ENCODE measurements around the gene KRT79. TPM values are rescaled to one million over a fixed set of nuclear protein-coding genes. Genes with fewer than 3 reads are reported as not detected.

KRT79 gene
- polyA plus RNA-seq, 1 of the 3 experiments (the other 2 are of a cell fraction) = not detected

GRCh38 chr12:52796839-52797528 lies 37.1 kb downstream of the KRT79 start:
- H3K4me2 ChIP-seq = no peak overlapping the region
- ChIA-PET CTCF (interaction anchor here (1.0 kb wide), 1 partner anchor 82 kb away, joined by 4 read pairs; no protein-coding TSS in a partner anchor), POLR2A (no interaction called here)
- H3K27me3 ChIP-seq (ENCODE audit: insufficient read depth) = peaks cover 9% of the 10 kb centered on the region; the same call in 1 of the 2 replicates
- 30% methylated on average over 2 of the region's 3 CpGs for WGBS (ENCODE audit: low lambda C conversion rate)
- no peaks in the 10 kb centered on the region for H3K4me1 ChIP-seq (ENCODE audit: control insufficient read depth in 1 of 2, insufficient read depth in 2 of 2, low read depth in 1 of 2, low read length in 1 of 2)
- H3K9me3 ChIP-seq = no peaks in the 10 kb centered on the region
- no peak overlapping the region for H3K9ac ChIP-seq
- no peak overlapping the region for H2AFZ ChIP-seq (ENCODE audit: low read depth)
- H3K36me3 ChIP-seq (replicated peaks in 1 of 2; ENCODE audit: control insufficient read depth in 1 of 2, insufficient read depth in 2 of 2, low read length in 1 of 2) = no peaks in the 10 kb centered on the region
- H3K27ac ChIP-seq (ENCODE audit: low read depth in 2 of 2, low read length in 1 of 2) = no peak overlapping the region
- no peak overlapping the region for H3K4me3 ChIP-seq (ENCODE audit: low read depth in 2 of 2, low read length in 1 of 2)
- H4K20me1 ChIP-seq (ENCODE audit: insufficient read depth) = no peaks in the 10 kb centered on the region
- H3K9me2 ChIP-seq = no peaks in the 10 kb centered on the region
- H3K79me2 ChIP-seq (ENCODE audit: insufficient read depth) = no peaks in the 10 kb centered on the region
- TF ChIP-seq IRF3 (IDR thresholded peaks at IDR 0.05; ENCODE audit: low read depth, low read length) (no peak), NFIC (IDR thresholded peaks at IDR 0.05; ENCODE audit: borderline replicate concordance) (no peak), RCOR1 (IDR thresholded peaks at IDR 0.05; ENCODE audit: low read length) (no peak)
- DNase-seq = no peak
- peaks cover 3% of the 10 kb centered on the region for H3F3A ChIP-seq (replicated peaks; ENCODE audit: insufficient read depth)

- Histone ChIP-seq H3K9me3 (no peaks in the 10 kb centered on the region), H3K27ac (ENCODE audit: low read depth in 2 of 2, low read length in 1 of 2) (no peak overlapping the region), H3K79me2 (ENCODE audit: insufficient read depth) (no peaks in the 10 kb centered on the region), H3K9me2 (no peaks in the 10 kb centered on the region), H3K4me1 (ENCODE audit: control insufficient read depth in 1 of 2, insufficient read depth in 2 of 2, low read depth in 1 of 2, low read length in 1 of 2) (no peaks in the 10 kb centered on the region), H2AFZ (ENCODE audit: low read depth) (no peak overlapping the region), H3K4me3 (ENCODE audit: low read depth in 2 of 2, low read length in 1 of 2) (no peak overlapping the region), H3K9ac (no peak overlapping the region), H4K20me1 (ENCODE audit: insufficient read depth) (no peaks in the 10 kb centered on the region), H3F3A (replicated peaks; ENCODE audit: insufficient read depth) (peaks cover 3% of the 10 kb centered on the region), H3K4me2 (no peak overlapping the region), H3K36me3 (replicated peaks in 1 of 2; ENCODE audit: control insufficient read depth in 1 of 2, insufficient read depth in 2 of 2, low read length in 1 of 2) (no peaks in the 10 kb centered on the region), H3K27me3 (ENCODE audit: insufficient read depth) (peaks cover 13% of the 10 kb centered on the region; the same call in 1 of the 2 replicates)
- 31% methylated on average over 2 of the region's 3 CpGs for WGBS (ENCODE audit: low lambda C conversion rate)
- TF ChIP-seq IRF3 (IDR thresholded peaks at IDR 0.05; ENCODE audit: low read depth, low read length) (no peak), NRF1 (IDR thresholded peaks at IDR 0.05; ENCODE audit: low read depth, low read length) (no peak), USF1 (IDR thresholded peaks at IDR 0.05; ENCODE audit: borderline replicate concordance, low read depth) (no peak), RCOR1 (IDR thresholded peaks at IDR 0.05; ENCODE audit: low read length) (no peak), NFIC (IDR thresholded peaks at IDR 0.05; ENCODE audit: borderline replicate concordance) (no peak), RAD21 (IDR thresholded peaks at IDR 0.05; ENCODE audit: low read length) (no peak), EP300 (IDR thresholded peaks at IDR 0.05; ENCODE audit: borderline replicate concordance in 1 of 2, low read depth in 1 of 2, low read length in 1 of 2) (no peak), FOXM1 (IDR thresholded peaks at IDR 0.05; ENCODE audit: low read depth) (no peak), GABPA (IDR thresholded peaks at IDR 0.05; ENCODE audit: low read depth) (no peak), CHD2 (IDR thresholded peaks at IDR 0.05; ENCODE audit: low read length, partially characterized antibody) (no peak), TEAD4 (IDR thresholded peaks at IDR 0.05; ENCODE audit: borderline replicate concordance, insufficient read depth) (no peak), FOXJ3 (CRISPR knock-in tag; IDR thresholded peaks at IDR 0.05) (no peak), SIN3A (IDR thresholded peaks at IDR 0.05; ENCODE audit: borderline replicate concordance, low read depth, low read length) (no peak), TAF1 (IDR thresholded peaks at IDR 0.05; ENCODE audit: borderline replicate concordance, low read depth, low read length) (no peak)
- POLR2A ChIA-PET = no interaction called here
- DNase-seq = no peak
- CTCF ChIA-PET = interaction anchor here (0.9 to 1.0 kb wide), 2 partner anchors 83 to 184 kb away, joined by 3 to 4 read pairs; no protein-coding TSS in a partner anchor
These were observed 37.7 kb downstream of the KRT79 start for GRCh38 chr12:52796429-52796794.

All from SK-N-SH (cell line).